ENCODE data around the gene ZAR1.
"Not testable (repeated sequence)": the region's sequence is repeated elsewhere in the genome, so short reads cannot be mapped to it uniquely, and the experiment has no call there.

The ZAR1 gene, protein sequence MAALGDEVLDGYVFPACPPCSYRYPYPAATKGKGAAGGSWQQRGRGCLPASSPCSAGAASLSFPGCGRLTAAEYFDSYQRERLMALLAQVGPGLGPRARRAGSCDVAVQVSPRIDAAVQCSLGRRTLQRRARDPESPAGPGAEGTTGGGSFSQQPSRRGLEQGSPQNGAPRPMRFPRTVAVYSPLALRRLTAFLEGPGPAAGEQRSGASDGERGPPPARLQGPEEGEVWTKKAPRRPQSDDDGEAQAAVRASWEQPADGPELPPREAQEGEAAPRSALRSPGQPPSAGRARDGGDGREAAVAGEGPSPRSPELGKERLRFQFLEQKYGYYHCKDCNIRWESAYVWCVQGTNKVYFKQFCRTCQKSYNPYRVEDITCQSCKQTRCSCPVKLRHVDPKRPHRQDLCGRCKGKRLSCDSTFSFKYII

DNA sequence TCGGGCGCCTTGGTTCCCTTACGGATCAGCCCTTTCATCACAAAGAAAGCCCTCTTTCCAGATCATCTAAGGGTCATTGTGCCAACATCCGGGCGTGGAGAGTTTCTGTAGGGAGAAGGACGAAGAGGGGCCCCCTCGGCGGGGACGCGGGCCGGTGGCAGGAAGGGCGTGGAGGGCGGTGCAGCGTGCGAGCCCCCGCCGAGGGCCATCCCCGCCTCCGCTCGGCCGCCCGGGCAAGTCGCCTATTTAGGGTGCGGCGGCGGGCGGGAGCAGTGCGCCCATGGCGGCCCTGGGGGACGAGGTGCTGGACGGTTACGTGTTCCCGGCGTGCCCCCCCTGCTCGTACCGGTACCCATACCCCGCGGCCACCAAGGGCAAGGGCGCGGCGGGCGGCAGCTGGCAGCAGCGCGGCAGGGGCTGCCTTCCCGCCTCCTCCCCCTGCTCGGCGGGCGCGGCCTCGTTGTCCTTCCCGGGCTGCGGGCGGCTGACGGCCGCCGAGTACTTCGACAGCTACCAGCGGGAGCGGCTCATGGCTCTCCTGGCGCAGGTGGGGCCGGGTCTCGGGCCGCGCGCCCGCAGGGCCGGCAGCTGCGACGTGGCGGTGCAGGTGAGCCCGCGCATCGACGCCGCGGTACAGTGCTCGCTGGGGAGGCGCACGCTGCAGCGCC lies at the start of gene ZAR1:
Gene ZAR1, plus strand, starts transcription at position 241 of the 668 bp plus-strand sequence. Its CDS starts 40 bp downstream, at position 281.
- DNase-seq (ENCODE audit: low read depth in 2 of 2) = no peak

- DNase-seq (ENCODE audit: low read depth in 2 of 2) = not testable (repeated sequence)
Measured at GRCh38 chr4:48440914-48441313, 49.1 kb upstream of the ZAR1 start.

- DNase-seq (ENCODE audit: low read depth in 2 of 2) = no peak
Measured at GRCh38 chr4:48445704-48446103, 44.3 kb upstream of the ZAR1 start.

DNA sequence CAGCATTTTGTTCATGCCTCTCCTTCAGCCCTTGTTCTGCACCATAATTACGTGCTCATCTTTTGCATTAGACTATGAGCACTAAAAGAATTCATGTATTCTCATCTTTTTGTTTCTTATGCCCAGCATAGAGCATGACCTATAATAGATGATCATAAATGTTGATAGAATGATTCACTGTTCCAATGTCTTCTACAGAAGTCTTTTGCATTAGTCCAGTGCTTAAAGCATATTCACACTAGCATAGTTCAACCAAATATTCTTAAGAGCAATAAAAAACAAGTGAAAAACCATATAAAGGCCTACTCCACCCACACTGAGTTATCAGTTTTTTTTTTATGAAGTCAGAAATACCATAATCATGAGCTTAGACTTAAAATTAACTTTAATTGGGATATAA lies 43.4 kb upstream of the ZAR1 start:
- no peak for DNase-seq (ENCODE audit: low read depth in 2 of 2)

GRCh38 chr4:48449151-48449550 lies 40.9 kb upstream of the ZAR1 start:
- no peak for DNase-seq (ENCODE audit: low read depth in 2 of 2)

GRCh38 chr4:48450740-48451139 lies 39.3 kb upstream of the ZAR1 start:
- no peak for DNase-seq (ENCODE audit: low read depth in 2 of 2)

DNA sequence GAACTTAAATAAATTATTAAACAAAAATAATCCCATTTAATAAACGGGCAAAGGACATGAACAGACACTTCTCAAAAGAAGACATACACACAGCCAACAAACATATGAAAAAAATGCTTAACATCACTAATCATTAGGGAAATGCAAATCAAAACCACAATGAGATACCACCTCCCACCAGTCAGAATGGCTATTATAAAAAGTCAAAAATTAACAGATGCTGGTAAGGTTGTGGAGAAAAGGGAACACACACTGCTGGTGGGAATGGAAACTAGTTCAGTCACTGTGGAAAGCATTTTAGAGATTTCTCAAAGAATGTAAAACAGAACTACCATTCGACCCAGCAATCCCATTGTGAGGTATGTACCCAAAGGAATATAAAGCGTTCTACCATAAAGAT lies 38.4 kb upstream of the ZAR1 start:
- DNase-seq (ENCODE audit: low read depth in 2 of 2) = not testable (repeated sequence)

- no peak for DNase-seq (ENCODE audit: low read depth in 2 of 2)
Measured at GRCh38 chr4:48454591-48454990, 35.5 kb upstream of the ZAR1 start.

GRCh38 chr4:48461000-48461399 lies 29.1 kb upstream of the ZAR1 start:
- no peak for DNase-seq (ENCODE audit: low read depth in 2 of 2)

GRCh38 chr4:48462363-48462762 lies 27.7 kb upstream of the ZAR1 start:
- DNase-seq (ENCODE audit: low read depth in 2 of 2) = no peak

DNA sequence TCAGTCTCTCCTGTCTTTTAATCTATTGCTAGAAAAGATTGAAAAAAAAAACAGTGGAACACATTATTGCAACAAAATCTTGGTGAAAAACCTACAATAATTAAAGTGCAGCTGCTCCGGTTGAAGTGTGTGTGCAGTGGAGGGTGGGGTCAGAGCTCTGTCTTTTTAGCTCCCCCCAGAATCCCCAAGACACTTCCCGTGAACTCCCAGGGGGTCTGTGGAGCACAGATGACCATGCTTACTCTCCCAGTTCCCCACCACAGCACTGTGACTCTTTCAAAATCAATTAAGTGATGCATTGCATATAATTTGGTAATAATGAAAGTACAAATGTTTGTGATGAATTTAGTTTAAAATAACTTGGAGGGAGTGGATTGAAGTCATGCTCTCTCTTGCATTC lies 22.6 kb upstream of the ZAR1 start:
- DNase-seq (ENCODE audit: low read depth in 2 of 2) = no peak

GRCh38 chr4:48467891-48468290 lies 22.2 kb upstream of the ZAR1 start:
- no peak for DNase-seq (ENCODE audit: low read depth in 2 of 2)

- DNase-seq (ENCODE audit: low read depth in 2 of 2) = no peak
Measured at GRCh38 chr4:48470137-48470536, 19.9 kb upstream of the ZAR1 start.

- no peak for DNase-seq (ENCODE audit: low read depth in 2 of 2)
Measured at GRCh38 chr4:48470570-48470969, 19.5 kb upstream of the ZAR1 start.

GRCh38 chr4:48472794-48473193 lies 17.3 kb upstream of the ZAR1 start:
- no peak for DNase-seq (ENCODE audit: low read depth in 2 of 2)

GRCh38 chr4:48475770-48476169 lies 14.3 kb upstream of the ZAR1 start:
- no peak for DNase-seq (ENCODE audit: low read depth in 2 of 2)

DNA sequence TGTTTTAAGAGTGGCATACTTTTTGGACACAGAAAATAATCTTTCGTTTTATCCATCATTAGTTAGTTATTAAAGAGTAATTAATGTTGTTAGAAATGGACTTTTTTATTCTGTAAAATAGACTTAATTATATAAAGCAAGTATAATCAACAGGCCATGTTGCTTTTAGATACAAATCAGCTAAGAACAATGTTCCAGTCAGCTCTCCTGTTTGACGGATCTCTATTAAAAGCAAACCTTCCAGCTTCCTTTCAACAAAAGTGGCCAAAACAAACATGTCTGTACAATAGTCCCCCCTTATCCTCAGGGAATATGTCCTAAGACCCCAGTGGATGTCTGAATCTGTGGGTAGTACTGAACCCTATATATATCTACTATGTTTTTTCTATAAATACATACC lies 11.8 kb upstream of the ZAR1 start:
- DNase-seq (ENCODE audit: low read depth in 2 of 2) = no peak

DNA sequence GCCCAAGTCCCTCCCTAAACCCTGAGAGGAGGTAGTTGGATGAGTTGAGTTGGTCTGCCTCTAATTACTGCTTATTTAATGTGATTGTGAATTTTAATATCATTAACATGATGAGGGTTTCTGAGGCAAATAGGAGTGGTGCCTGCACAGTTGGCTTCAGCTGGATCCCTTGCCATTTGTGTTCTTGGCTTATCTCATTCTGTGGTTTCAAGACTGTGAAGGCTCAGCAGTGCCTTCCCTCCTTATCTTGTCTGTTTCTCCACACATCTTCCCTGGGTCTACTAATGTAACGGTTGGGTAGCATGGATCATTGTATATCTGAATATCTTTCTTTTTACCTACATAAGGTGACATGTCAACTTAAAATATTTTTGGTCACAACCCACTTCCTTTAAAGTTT lies 8.5 kb upstream of the ZAR1 start:
- DNase-seq (ENCODE audit: low read depth in 2 of 2) = no peak

DNA sequence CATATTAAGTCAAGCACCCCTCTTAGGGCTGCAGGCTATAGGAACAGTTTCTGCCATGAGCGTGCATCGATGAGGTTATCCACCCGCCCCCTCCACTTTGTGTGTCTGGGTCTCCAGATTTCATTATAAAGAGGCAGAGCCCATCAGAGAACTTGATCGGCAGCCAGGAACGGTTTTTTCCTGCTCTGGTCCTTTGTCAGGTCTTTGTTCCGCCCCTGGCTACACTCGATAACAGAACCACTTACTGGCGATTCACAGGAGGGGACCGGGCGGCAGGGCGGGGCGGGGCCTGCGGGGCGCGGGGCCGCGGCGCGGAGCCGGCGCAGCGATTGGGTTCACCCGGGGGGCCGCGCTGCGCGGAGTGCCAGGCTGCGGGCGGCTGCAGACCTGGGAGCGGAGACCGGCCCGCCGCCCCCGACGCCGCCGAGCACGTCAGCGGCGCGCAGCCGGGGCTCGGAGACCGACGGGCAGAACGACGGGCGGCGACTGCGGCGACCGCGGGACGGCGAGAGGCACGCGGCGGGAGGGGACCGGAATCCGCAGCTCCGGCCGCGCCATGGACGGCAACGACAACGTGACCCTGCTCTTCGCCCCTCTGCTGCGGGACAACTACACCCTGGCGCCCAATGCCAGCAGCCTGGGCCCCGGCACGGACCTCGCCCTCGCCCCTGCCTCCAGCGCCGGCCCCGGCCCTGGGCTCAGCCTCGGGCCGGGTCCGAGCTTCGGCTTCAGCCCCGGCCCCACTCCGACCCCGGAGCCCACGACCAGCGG lies 6.9 kb upstream of the ZAR1 start, which contains the start of gene SLC10A4:
Gene SLC10A4, plus strand, starts transcription at position 338 of the 771 bp plus-strand sequence. Its CDS starts 219 bp downstream, at position 557.
- DNase-seq (ENCODE audit: low read depth in 2 of 2) = no peak

- DNase-seq (ENCODE audit: low read depth in 2 of 2) = no peak
Measured at GRCh38 chr4:48483777-48484493, 6.1 kb upstream of the ZAR1 start.

- DNase-seq (ENCODE audit: low read depth in 2 of 2) = no peak
Measured at GRCh38 chr4:48484494-48485168, 5.4 kb upstream of the ZAR1 start.
